AML-193 (cell line): ENCODE results near the gene NEK7.
A peak's percentile ranks its signal among the peaks of the same experiment; 100 is the strongest.

Source experiments
- DNase-seq, 2 experiments: peaks; one replicate each; lab custom pipeline; 2025; lab: John Stamatoyannopoulos, UW

The NEK7 gene

GRCh38 chr1:198143797-198144196 is 13.0 kb upstream of the NEK7 start:
- no peak for DNase-seq

DNA sequence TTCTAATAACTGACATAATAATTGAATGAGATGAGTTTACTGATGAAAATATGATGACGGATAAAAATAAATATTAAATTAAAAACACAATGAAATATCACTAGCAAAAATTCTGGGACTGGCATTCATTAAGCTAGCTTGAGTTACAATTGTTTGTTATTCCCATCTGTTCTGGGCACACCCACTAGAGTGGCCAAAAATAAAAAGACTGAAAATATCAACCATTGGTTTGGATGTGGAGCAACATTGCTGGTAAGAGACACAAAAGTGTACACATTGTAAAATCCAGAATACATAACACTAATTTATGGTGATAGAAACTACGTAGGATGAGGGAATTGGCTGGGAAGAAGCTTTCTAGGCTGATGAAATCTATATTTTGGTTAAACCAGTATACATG is 9.6 kb upstream of the NEK7 start:
- DNase-seq = no peak

GRCh38 chr1:198150369-198150768 is 6.4 kb upstream of the NEK7 start:
- DNase-seq = no peak

DNA sequence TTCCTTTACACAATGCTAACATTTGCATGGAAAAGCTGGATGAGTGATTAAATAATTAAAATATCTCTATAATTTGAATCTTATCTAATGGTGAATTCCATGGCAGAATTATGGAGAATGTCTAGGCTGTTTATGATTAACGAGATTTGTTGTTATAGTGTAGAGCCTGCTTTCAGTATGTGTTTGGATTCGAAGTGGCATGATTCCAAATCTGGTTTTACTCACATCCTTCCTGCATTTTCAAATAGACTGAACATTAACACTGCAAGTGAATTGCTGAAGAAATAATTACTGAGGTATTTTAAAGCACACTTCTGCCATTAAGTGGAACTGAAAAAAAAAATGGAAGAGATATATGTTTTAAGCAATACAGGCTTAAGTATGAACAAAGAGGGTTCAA is 5.1 kb upstream of the NEK7 start:
- DNase-seq = no peak

DNA sequence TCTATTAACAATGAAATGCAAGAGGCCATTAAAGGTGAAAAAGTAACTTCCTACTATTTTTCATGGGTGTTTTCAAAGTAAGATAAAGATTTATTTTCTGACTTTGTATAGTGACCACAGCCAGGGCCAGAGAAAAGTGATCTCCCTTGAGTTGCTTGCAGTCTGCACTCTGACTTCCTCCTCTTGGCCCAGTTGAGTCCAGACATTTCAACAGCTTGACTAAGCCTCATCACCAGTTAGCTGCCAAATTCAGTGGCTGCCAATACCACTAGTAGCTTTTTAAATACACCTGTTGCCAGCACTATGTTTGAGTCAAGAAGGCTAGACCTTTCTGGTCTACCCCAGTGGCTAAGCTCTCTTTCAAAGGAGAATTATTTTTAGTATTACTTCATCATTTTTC is 3.7 kb upstream of the NEK7 start:
- no peak for DNase-seq

- DNase-seq = no peak
Observed at GRCh38 chr1:198153804-198154203, 3.0 kb upstream of the NEK7 start.

DNA sequence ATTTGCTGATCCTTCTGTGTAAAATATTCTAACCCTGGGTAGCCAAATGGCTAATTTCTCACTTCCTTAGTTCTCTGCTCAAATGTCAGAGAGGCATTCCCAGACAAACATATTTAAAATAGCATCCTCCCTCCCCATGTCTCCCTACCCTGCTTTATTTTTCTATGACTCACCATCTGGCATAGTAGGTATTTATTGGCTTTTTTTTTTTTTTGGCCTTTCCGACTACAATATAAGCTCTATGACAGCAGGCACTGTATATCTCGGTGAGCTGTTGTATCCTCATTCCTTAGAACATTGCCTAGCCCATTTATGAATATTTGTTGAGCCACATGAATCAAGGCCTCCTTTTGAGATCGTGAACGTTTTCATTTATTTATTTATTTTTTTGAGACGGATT is 1.5 kb upstream of the NEK7 start:
- DNase-seq = no peak

GRCh38 chr1:198156111-198156744 is 570 bp upstream of the NEK7 start:
- DNase-seq = peak; percentile 68 to 79

- peak; percentile 72 to 88 for DNase-seq
Observed at GRCh38 chr1:198157241-198157846, 546 bp downstream of the NEK7 start.

GRCh38 chr1:198157847-198158725 is 1.3 kb downstream of the NEK7 start:
- peak; percentile 11 to 42 for DNase-seq

DNA sequence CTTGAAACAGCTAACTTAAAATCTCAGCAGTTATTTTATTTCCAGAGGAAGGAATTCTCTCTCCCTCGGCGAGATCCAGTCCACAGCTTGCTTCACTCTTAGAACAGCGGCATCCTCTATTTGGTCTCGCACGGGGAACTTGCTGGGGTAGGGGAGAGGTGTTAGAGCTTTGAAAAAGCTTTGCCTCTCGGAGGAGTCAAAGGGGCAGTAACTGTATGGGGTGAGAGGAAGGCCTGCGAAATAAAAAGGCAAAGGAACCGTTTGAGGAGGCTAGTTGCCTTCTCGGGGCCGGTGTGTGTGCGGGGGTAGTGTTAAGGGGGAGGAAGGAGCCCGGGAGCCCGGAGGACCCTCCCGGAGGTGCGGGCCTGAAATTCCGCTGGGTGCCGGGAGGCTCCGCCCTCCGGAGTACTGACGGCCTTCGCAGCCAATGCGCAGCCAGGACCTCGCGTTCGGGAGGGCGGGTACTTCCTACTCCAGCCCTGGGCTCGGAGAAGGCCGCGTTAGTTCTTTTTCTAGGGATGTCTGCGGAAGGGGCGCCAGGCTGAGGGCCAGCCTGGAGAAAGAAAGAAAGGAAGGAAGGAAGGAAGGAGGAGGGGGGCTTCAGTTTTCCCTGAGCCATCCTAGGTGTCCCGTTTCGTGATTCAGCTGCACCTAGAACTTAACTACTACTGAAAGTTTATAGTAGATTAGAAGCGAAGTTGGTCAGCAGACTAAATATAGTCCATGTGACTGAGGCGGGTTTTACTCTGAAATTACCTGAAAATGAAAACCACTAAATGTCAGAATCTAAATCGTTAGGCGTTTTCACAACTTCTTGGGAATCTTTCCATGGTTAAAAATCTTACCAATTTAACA is 2.2 kb downstream of the NEK7 start:
- DNase-seq = peak; percentile 77 to 82

DNA sequence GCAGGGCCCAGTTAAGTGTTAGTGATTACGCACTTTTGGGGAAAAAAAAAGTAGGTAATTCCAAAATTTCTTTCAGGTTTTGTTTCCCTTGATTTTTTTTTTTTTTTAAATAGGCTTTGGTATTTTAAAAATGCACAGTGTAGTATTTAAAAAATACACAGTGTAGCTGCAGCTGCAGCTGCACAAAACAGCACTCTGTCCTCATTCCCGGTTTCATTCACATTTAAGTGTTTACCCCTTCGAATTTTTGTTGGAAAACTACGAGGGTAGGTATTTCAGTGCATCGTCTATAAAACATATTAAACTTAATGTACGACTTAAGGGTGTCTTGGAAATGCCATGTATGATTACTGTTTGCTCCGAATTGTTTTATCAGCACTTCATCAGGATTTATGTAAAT is 3.4 kb downstream of the NEK7 start:
- DNase-seq = no peak

DNA sequence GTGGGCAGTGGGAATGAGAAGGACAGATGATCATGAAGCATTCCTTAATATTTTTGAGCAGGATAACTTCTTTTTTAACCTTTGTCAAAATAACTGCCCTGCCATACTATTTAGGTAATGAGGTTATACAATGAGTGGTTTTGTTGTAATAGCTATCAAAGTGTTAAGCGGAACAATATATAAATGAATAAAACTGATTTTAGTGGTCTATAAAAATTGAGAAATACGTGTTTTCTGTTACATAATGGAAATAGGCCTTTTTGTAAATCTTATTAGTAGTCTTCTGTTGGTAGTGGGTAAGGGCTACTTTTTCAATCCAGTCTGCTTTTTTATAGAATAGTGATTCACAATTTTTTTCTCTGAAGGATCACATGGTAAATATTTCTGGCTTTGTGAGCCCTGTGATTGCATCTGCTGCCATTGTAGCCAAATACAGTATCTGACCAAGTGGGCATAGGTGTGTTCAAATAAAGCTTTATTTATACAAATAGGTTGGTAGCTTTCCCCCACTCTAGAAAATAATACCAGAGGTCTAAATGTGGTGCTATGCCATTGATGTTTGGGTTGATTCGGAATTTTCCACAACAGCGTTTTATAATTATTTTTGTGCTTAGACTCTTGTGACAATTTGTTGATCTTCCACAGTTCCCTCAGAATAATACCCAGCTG is 4.3 kb downstream of the NEK7 start:
- no peak for DNase-seq

- DNase-seq = no peak
Observed at GRCh38 chr1:198161718-198162090, 4.9 kb downstream of the NEK7 start.

- DNase-seq = peak; percentile 12 to 19
Observed at GRCh38 chr1:198162091-198162767, 5.4 kb downstream of the NEK7 start.

- no peak for DNase-seq
Observed at GRCh38 chr1:198165927-198166647, 9.3 kb downstream of the NEK7 start.

DNA sequence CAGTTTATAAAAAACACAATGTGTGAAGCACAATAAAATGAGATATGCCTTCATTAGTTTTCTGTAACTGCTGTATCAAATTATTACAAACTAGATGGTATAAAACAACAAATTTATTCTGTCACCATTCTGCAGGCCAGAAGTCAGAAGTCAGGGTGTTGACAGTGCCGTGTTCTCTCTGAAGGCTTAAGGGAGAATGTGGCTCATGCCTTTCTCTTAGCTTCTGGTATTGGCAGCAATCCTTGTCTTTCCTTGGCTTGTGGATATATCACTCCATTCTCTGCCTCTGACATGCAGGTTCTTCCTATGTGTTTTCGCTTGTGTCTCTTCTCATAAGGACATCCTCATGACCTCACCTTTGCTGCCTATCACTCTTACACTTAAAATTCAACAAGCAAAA is 10.1 kb downstream of the NEK7 start:
- no peak for DNase-seq

DNA sequence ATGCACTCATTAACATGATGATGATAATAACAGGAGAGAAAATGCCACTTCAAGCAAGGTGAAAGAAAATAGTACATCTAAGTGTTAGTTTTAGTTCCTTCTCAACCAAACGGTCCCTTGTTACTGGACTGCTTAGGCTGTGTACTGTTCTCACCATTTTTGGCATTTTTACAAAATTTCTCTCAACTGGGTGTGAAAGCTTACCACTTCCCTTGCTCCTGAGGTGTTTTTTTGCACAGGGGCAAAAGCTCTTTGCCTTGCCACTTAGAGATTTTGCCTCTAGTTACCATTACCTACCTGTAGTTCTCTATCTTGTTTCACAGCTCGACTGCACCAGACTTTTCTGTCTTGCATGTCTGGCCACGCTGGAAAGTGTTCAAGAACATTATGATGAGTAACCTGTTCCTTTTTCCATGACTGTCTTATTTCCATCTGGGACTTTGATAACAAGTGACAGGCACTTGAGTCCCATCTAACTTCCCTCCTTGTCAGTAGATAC is 10.7 kb downstream of the NEK7 start:
- DNase-seq = no peak

- DNase-seq = no peak
Observed at GRCh38 chr1:198168227-198168626, 11.4 kb downstream of the NEK7 start.

DNA sequence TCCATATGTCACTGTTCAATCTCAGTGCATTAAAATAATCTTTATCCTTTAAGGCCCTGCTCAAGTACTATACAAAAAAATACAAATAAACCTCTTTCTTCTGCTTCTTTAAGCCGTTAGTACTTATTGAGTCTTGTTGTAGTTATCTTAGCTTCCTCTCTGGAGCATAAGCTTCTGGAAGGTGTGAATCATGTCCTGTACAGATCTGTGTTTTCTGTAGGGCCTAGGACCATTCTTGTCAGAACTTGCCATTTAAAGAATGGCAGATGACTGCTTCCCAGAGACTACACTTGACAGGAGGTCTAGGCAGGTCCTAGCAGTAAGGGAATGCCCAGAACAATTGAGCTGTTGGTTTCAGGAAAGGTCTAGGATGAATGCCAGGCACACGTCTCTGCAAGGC is 12.9 kb downstream of the NEK7 start:
- no peak for DNase-seq
